PC-3 (cell line): ENCODE results near the gene ATG16L1. TPM values are rescaled to one million over a fixed set of nuclear protein-coding genes. Genes with fewer than 3 reads are reported as not detected.

Source experiments
- ATAC-seq: fragments of 200-7000 bp; cut with Tn5 transposase; 2 replicates; pipeline ENCODE4 v1.9.1; 2020; ENCODE audit warnings: mild to moderate bottlenecking, moderate library complexity
- BruUV-seq: library from RNA; stranded (reverse); fragments of 400-500 nt; replicated peaks from 2 replicates; lab custom pipeline; 2021; lab: Mats Ljungman, UMichigan
- CTCF ChIA-PET: fragments of 300-600 bp; sonication (Branson Sonifier 250); formaldehyde crosslinking; loops from one replicate; lab custom pipeline; 2022; ENCODE audit warnings: antibody characterized with exemption; lab: Charles Lee
- POLR2A ChIA-PET: fragments of 300-600 bp; sonication (Branson Sonifier 250); formaldehyde crosslinking; loops from one replicate; lab custom pipeline; 2022; ENCODE audit warnings: antibody characterized with exemption; ENCODE audit not compliant: unreplicated experiment; lab: Charles Lee
- DNase-seq: peaks from one replicate; pipeline ENCODE4 v3.0.0-alpha.2; 2015
- H2AFZ ChIP-seq: fragments of 300-600 bp; sonication (generic); 2 replicates; pipeline ENCODE4 v1.6.0; 2016; ENCODE audit warnings: antibody characterized with exemption, low read length
- H3F3A ChIP-seq: fragments of 300-600 bp; sonication (generic); one replicate; pipeline ENCODE4 v1.6.0; 2017; ENCODE audit warnings: antibody characterized with exemption, low read length, control low read depth, mild to moderate bottlenecking; ENCODE audit not compliant: unreplicated experiment
- H3K27ac ChIP-seq: fragments of 300-600 bp; sonication (generic); 2 replicates; pipeline ENCODE4 v1.5.1; 2016; ENCODE audit warnings: mild to moderate bottlenecking, low read length
- H3K27me3 ChIP-seq: fragments of 300-600 bp; sonication (generic); 2 replicates; pipeline ENCODE4 v1.6.1; 2016; ENCODE audit warnings: low read length, mixed read lengths
- H3K36me3 ChIP-seq: fragments of 300-600 bp; sonication (generic); 2 replicates; pipeline ENCODE4 v1.6.1; 2016; ENCODE audit warnings: low read depth, mixed run types, low read length, mixed read lengths
- H3K4me1 ChIP-seq: fragments of 300-600 bp; sonication (generic); 2 replicates; pipeline ENCODE4 v1.5.1; 2016; ENCODE audit warnings: low read length; ENCODE audit not compliant: insufficient read depth
- H3K4me2 ChIP-seq: fragments of 300-600 bp; sonication (generic); 2 replicates; pipeline ENCODE4 v1.6.0; 2016; ENCODE audit warnings: low read length
- H3K4me3 ChIP-seq: fragments of 300-600 bp; sonication (generic); 2 replicates; pipeline ENCODE4 v1.5.1; 2016; ENCODE audit warnings: mild to moderate bottlenecking, low read length, mixed read lengths
- H3K79me2 ChIP-seq: fragments of 300-600 bp; sonication (generic); 2 replicates; pipeline ENCODE4 v1.6.1; 2017; ENCODE audit warnings: low read length, mixed read lengths
- H3K9ac ChIP-seq: fragments of 300-600 bp; sonication (generic); 2 replicates; pipeline ENCODE4 v1.6.0; 2016; ENCODE audit warnings: mild to moderate bottlenecking, low read length
- H3K9me2 ChIP-seq: fragments of 300-600 bp; sonication (generic); replicated peaks from 2 replicates; pipeline ENCODE4 v1.6.1; 2016; ENCODE audit warnings: mixed run types, low read length, mixed read lengths
- H3K9me3 ChIP-seq: fragments of 300-600 bp; sonication (generic); 2 replicates; pipeline ENCODE4 v1.6.1; 2016; ENCODE audit warnings: low read length, mixed read lengths
- H4K20me1 ChIP-seq: fragments of 300-600 bp; sonication (generic); 2 replicates; pipeline ENCODE4 v1.6.1; 2016; ENCODE audit warnings: low read length, mixed read lengths
- EZH2 ChIP-seq: fragments of 300-600 bp; sonication (generic); IDR thresholded peaks from one replicate; pipeline ENCODE4 v1.6.1; 2017; ENCODE audit warnings: antibody characterized with exemption, mild to moderate bottlenecking, low read length; ENCODE audit not compliant: unreplicated experiment
- EZH2phosphoT487 ChIP-seq: fragments of 300-600 bp; sonication (generic); IDR thresholded peaks from 2 replicates; pipeline ENCODE4 v1.6.1; 2018; ENCODE audit warnings: mild to moderate bottlenecking, antibody characterized with exemption, low read length, borderline replicate concordance
- intact Hi-C: fragments of 100-400 bp; cut with micrococcal nuclease; formaldehyde crosslinking; loops from 2 replicates; pipeline ENCODE4 v1.9.0; 2023
- total RNA-seq: library from RNA; depleted of rRNA; stranded (reverse); fragments of >200 nt; gene quantifications from 2 replicates; pipeline ENCODE4 v1.2.3, GENCODE V29; 2014
- TF ChIP-seq, protein P1 (sequence below): fragments of 300-600 bp; sonication (generic); conservative IDR thresholded peaks from 2 replicates; pipeline ENCODE4 v1.5.1; 2017; ENCODE audit warnings: antibody characterized with exemption, low read depth, mild to moderate bottlenecking, low read length

Gene ATG16L1
- total RNA-seq, 1 experiment from 2014 or later, result 173 TPM

- Histone ChIP-seq H3K36me3 (peaks cover 91% of the 10 kb centered on the region), H2AFZ (no peak overlapping the region), H3K4me3 (no peak overlapping the region), H3K4me1 (no peaks in the 10 kb centered on the region), H3K79me2 (peaks cover 14% of the 10 kb centered on the region; the same call in 1 of the 2 replicates), H3K9me2 (no peaks in the 10 kb centered on the region), H3K9ac (no peak overlapping the region), H3K4me2 (no peak overlapping the region), H3F3A (no peaks in the 10 kb centered on the region), H4K20me1 (peaks cover 29% of the 10 kb centered on the region), H3K27me3 (no peaks in the 10 kb centered on the region), H3K9me3 (no peaks in the 10 kb centered on the region), H3K27ac (no peak overlapping the region)
- TF ChIP-seq EZH2 (no peak), EZH2phosphoT487 (no peak)
- TF ChIP-seq, protein P1, sequence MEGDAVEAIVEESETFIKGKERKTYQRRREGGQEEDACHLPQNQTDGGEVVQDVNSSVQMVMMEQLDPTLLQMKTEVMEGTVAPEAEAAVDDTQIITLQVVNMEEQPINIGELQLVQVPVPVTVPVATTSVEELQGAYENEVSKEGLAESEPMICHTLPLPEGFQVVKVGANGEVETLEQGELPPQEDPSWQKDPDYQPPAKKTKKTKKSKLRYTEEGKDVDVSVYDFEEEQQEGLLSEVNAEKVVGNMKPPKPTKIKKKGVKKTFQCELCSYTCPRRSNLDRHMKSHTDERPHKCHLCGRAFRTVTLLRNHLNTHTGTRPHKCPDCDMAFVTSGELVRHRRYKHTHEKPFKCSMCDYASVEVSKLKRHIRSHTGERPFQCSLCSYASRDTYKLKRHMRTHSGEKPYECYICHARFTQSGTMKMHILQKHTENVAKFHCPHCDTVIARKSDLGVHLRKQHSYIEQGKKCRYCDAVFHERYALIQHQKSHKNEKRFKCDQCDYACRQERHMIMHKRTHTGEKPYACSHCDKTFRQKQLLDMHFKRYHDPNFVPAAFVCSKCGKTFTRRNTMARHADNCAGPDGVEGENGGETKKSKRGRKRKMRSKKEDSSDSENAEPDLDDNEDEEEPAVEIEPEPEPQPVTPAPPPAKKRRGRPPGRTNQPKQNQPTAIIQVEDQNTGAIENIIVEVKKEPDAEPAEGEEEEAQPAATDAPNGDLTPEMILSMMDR, result no peak
- no peak for DNase-seq
- intact Hi-C loops, result no loop called here
- BruUV-seq, result no TSS peak
- no peak for ATAC-seq
- CTCF ChIA-PET, result no interaction called here
- POLR2A ChIA-PET, result no interaction called here
Observed at GRCh38 chr2:233278921-233279320, 27.4 kb downstream of the ATG16L1 start.

GRCh38 chr2:233280114-233280693, 28.7 kb downstream of the ATG16L1 start:
- POLR2A ChIA-PET, result no interaction called here
- Histone ChIP-seq H4K20me1 (peaks cover 26% of the 10 kb centered on the region), H3K36me3 (peaks cover 86% of the 10 kb centered on the region), H3K79me2 (peaks cover 13% of the 10 kb centered on the region; the same call in 1 of the 2 replicates), H3F3A (no peaks in the 10 kb centered on the region), H2AFZ (no peak overlapping the region), H3K27ac (no peak overlapping the region), H3K9me2 (no peaks in the 10 kb centered on the region), H3K4me1 (no peaks in the 10 kb centered on the region), H3K9me3 (no peaks in the 10 kb centered on the region), H3K4me3 (no peak overlapping the region), H3K27me3 (no peaks in the 10 kb centered on the region), H3K4me2 (no peak overlapping the region), H3K9ac (no peak overlapping the region)
- intact Hi-C loops, result loop anchor here (10.0 kb wide), 1 partner anchor 165 kb away; no protein-coding TSS in a partner anchor
- DNase-seq, result no peak
- CTCF ChIA-PET, result no interaction called here
- TF ChIP-seq EZH2phosphoT487, result no peak
- TF ChIP-seq, protein P1, result no peak
- no peak for TF ChIP-seq EZH2
- no peak for ATAC-seq
- BruUV-seq, result no TSS peak

DNA sequence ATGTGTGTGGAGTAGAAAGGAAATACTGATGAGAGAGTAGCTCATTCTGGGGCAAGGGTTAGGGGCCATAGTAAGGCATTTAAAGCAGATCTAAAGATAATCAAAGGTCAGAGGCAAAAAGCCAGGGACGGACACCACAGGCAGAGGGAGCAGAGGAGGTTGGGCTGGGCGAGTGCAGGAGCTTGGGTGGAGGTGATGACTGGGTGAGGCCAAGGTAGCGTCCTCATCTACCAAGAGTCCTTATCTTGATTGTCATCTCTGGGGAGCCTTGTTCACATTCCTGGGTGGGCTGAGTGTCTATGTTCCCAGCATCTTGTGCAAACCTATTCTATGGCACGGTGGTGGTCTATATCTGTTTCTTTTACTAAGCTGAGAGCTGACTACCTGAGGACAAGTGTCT, 30.1 kb downstream of the ATG16L1 start:
- H3K27ac ChIP-seq, result no peak overlapping the region
- intact Hi-C loops, result loop anchor here (10.0 kb wide), 1 partner anchor 163 kb away; no protein-coding TSS in a partner anchor

More for the DNA sequence above, 30.1 kb downstream of the ATG16L1 start:
- BruUV-seq, result no TSS peak
- DNase-seq, result no peak
- H2AFZ ChIP-seq, result no peak overlapping the region
- no peak for ATAC-seq
- POLR2A ChIA-PET, result no interaction called here
- no peak overlapping the region for H3K9ac ChIP-seq
- H3F3A ChIP-seq, result no peaks in the 10 kb centered on the region
- peaks cover 84% of the 10 kb centered on the region for H3K36me3 ChIP-seq
- H3K79me2 ChIP-seq, result peaks cover 21% of the 10 kb centered on the region; the same call in 1 of the 2 replicates
- CTCF ChIA-PET, result no interaction called here
- H3K4me2 ChIP-seq, result no peak overlapping the region
- TF ChIP-seq, protein P1, result no peak
- TF ChIP-seq EZH2 (no peak), EZH2phosphoT487 (no peak)
- no peaks in the 10 kb centered on the region for H3K9me2 ChIP-seq
- H3K4me3 ChIP-seq, result no peak overlapping the region
- H4K20me1 ChIP-seq, result peaks cover 36% of the 10 kb centered on the region
- no peaks in the 10 kb centered on the region for H3K4me1 ChIP-seq
- no peaks in the 10 kb centered on the region for H3K27me3 ChIP-seq
- H3K9me3 ChIP-seq, result no peaks in the 10 kb centered on the region
